ENCODE measurements around the gene TEX52. TPM values are rescaled to one million over a fixed set of nuclear protein-coding genes. Genes with fewer than 3 reads are reported as not detected.

TEX52 gene
- total and polyA plus RNA-seq, 2 experiments from 2014 or later = not detected

GRCh38 chr12:2892246-2892645 is 35.4 kb upstream of the TEX52 start:
- no peak for DNase-seq (ENCODE audit: low spot score)
- Histone ChIP-seq H4K20me1 (replicated peaks; ENCODE audit: insufficient read depth) (peaks cover 10% of the 10 kb centered on the region; the same call in 1 of the 2 replicates), H3K79me2 (replicated peaks; ENCODE audit: insufficient read depth) (peaks cover 29% of the 10 kb centered on the region), H3K27me3 (ENCODE audit: insufficient read depth) (no peaks in the 10 kb centered on the region), H3F3A (replicated peaks; ENCODE audit: low read depth) (peaks cover 21% of the 10 kb centered on the region), H3K9me2 (ENCODE audit: insufficient read depth) (no peaks in the 10 kb centered on the region), H3K4me1 (ENCODE audit: insufficient read depth) (peaks cover 3% of the 10 kb centered on the region), H3K4me2 (peak overlapping the region; percentile 90; the same call in 1 of the 2 replicates), H2AFZ (no peak overlapping the region), H3K4me3 (0 out of 2 replicates have a peak overlapping the region, but pooled peaks have one; percentile 90), H3K27ac (ENCODE audit: low read depth) (no peak overlapping the region), H3K36me3 (ENCODE audit: insufficient read depth) (peaks cover 16% of the 10 kb centered on the region; the same call in 1 of the 2 replicates)
- peaks cover 16% of the 10 kb centered on the region for H3K4me1 Mint-ChIP-seq
- no peak overlapping the region for H3K27ac Mint-ChIP-seq
- TF ChIP-seq REST (IDR thresholded peaks at IDR 0.05; ENCODE audit: unreplicated experiment) (no peak), JUNB (IDR thresholded peaks at IDR 0.05; ENCODE audit: unreplicated experiment) (no peak), EZH2phosphoT487 (IDR thresholded peaks at IDR 0.05; ENCODE audit: unreplicated experiment) (no peak), ZNF114 (CRISPR knock-in tag; IDR thresholded peaks at IDR 0.05) (no peak), STAT1 (IDR thresholded peaks at IDR 0.05; ENCODE audit: unreplicated experiment) (no peak)
- no peak for ATAC-seq
- H3K36me3 Mint-ChIP-seq (ENCODE audit: low read depth) = peaks cover 21% of the 10 kb centered on the region
- peaks cover 19% of the 10 kb centered on the region for H3K27me3 Mint-ChIP-seq (ENCODE audit: insufficient read depth, low read depth, poor library complexity)
- H3K4me3 Mint-ChIP-seq = peak overlapping the region; percentile 91
- H3K9me3 Mint-ChIP-seq = peaks cover 3% of the 10 kb centered on the region; the same call in 1 of the 3 replicates

- peak; percentile 79 for DNase-seq (ENCODE audit: low spot score)
- Histone ChIP-seq H3K4me3 (peak overlapping the region; percentile 90), H3K4me2 (peak overlapping the region; percentile 90), H3K36me3 (ENCODE audit: insufficient read depth) (peaks cover 20% of the 10 kb centered on the region), H4K20me1 (replicated peaks; ENCODE audit: insufficient read depth) (peaks cover 17% of the 10 kb centered on the region; the same call in 1 of the 2 replicates), H3K27me3 (ENCODE audit: insufficient read depth) (no peaks in the 10 kb centered on the region), H2AFZ (peak overlapping the region; percentile 95), H3K9me2 (ENCODE audit: insufficient read depth) (no peaks in the 10 kb centered on the region), H3K27ac (ENCODE audit: low read depth) (peak overlapping the region; percentile 46; the same call in 1 of the 2 replicates), H3K79me2 (replicated peaks; ENCODE audit: insufficient read depth) (peaks cover 28% of the 10 kb centered on the region), H3F3A (replicated peaks; ENCODE audit: low read depth) (peaks cover 21% of the 10 kb centered on the region), H3K4me1 (ENCODE audit: insufficient read depth) (peaks cover 3% of the 10 kb centered on the region)
- Mint-ChIP-seq H3K27me3 (ENCODE audit: insufficient read depth, low read depth, poor library complexity) (peaks cover 19% of the 10 kb centered on the region), H3K4me3 (peak overlapping the region; percentile 91), H3K9me3 (peaks cover 3% of the 10 kb centered on the region; the same call in 1 of the 3 replicates), H3K27ac (peak overlapping the region; percentile 71), H3K36me3 (ENCODE audit: low read depth) (peaks cover 27% of the 10 kb centered on the region), H3K4me1 (peaks cover 16% of the 10 kb centered on the region)
- peak; percentile 50 for ATAC-seq
- TF ChIP-seq NANOG (IDR thresholded peaks at IDR 0.05; ENCODE audit: borderline replicate concordance) (no peak), ZNF462 (CRISPR knock-in tag; IDR thresholded peaks at IDR 0.05) (no peak), ETS1 (IDR thresholded peaks at IDR 0.05) (no peak), ZNF331 (CRISPR knock-in tag; IDR thresholded peaks at IDR 0.05; ENCODE audit: low read depth) (no peak), STAT1 (IDR thresholded peaks at IDR 0.05; ENCODE audit: unreplicated experiment) (no peak), JUNB (IDR thresholded peaks at IDR 0.05; ENCODE audit: unreplicated experiment) (no peak)
These were observed 34.6 kb upstream of the TEX52 start for GRCh38 chr12:2891240-2892053.

Measured in GM23338 (cell line).